ENCODE results near the gene C6orf132. TPM values are rescaled to one million over a fixed set of nuclear protein-coding genes. Genes with fewer than 3 reads are reported as not detected.

C6orf132 gene
- total RNA-seq, 1 experiment from 2014 or later, result 48.4 TPM

DNA sequence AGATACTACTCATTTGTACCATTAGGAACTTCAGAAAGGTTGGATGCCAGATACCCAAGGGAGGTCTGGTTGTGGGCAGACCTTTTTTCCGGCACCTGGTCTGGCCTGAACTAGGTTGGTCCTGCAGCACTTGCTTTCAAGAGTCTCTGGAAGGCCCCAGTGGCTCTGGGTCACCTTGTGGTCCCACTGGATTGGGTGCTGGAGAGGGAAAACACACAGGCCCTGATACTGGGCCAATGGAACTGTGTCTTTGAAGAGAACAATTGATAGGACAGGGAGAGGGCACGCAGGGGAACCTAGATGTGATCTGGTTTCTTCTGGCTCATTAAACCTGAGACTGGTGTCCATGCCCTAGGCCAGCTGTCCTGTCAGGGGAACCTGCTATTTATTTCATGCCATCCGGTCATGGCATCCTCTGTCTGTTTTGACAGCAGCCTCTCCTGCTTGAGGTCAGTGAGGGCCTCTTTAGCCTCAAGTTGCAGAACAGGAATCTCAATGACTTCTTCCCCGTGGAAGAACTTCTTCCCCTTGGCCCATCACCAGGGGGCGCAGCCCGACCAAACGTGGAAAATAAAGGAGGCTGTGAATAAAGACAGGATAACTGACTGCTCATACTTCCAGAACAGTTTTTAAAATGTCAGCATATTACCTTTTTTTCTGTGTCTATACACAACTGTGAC lies 67.1 kb downstream of the C6orf132 start:
- no peak overlapping the region for H3K4me2 ChIP-seq (ENCODE audit: insufficient read depth, insufficient read length, low read length)
- H3K27ac ChIP-seq (ENCODE audit: insufficient read length, low read depth, low read length), result no peak overlapping the region
- H3K14ac ChIP-seq (ENCODE audit: insufficient read depth, low read length), result no peak overlapping the region
- no peak overlapping the region for H2BK15ac ChIP-seq (ENCODE audit: low read depth, low read length)
- H3K56ac ChIP-seq (ENCODE audit: insufficient read length, low read depth, low read length), result no peak overlapping the region
- H3T11ph ChIP-seq (ENCODE audit: low read length), result no peak overlapping the region
- WGBS (ENCODE audit: extremely low coverage, insufficient read length, low lambda C conversion rate), result no CpG with 5 or more reads among the region's 7 CpGs
- Mint-ChIP-seq H3K9me3 (no peaks in the 10 kb centered on the region), H3K27me3 (ENCODE audit: low read depth) (no peaks in the 10 kb centered on the region), H3K27ac (no peak overlapping the region; a peak in 1 of 7 replicates), H3K36me3 (ENCODE audit: insufficient read depth in 1 of 3, low read depth in 3 of 3) (peaks cover 24 to 64% (median 62%) of the 10 kb centered on the region in 3 experiments), H3K4me1 (no peaks in the 10 kb centered on the region), H3K4me3 (no peak overlapping the region)
- H4K5ac ChIP-seq (ENCODE audit: insufficient read length, low read depth, low read length), result no peak overlapping the region
- H3K9ac ChIP-seq (ENCODE audit: extremely low read depth, insufficient read length, low read length), result no peak overlapping the region
- no peak overlapping the region for H2AFZ ChIP-seq (ENCODE audit: low read length)
- H3K23ac ChIP-seq (ENCODE audit: insufficient read length, low read depth, low read length), result no peak overlapping the region
- H2BK120ac ChIP-seq (ENCODE audit: low read depth, low read length, poor library complexity, severe bottlenecking), result no peak overlapping the region
- no peak overlapping the region for H4K91ac ChIP-seq (ENCODE audit: insufficient read length, low read depth, low read length)
- H3K79me1 ChIP-seq (ENCODE audit: insufficient read depth, low read depth, low read length, poor library complexity, severe bottlenecking), result no peaks in the 10 kb centered on the region
- peak; percentile 71 for DNase-seq
- H4K20me1 ChIP-seq (ENCODE audit: control insufficient read depth, insufficient read depth, insufficient read length), result no peaks in the 10 kb centered on the region
- H3K23me2 ChIP-seq (ENCODE audit: insufficient read length, low read depth, low read length, poor library complexity, severe bottlenecking), result no peaks in the 10 kb centered on the region
- H2BK12ac ChIP-seq (ENCODE audit: insufficient read length, low read depth, low read length), result no peak overlapping the region
- H2BK5ac ChIP-seq (ENCODE audit: insufficient read length, low read length), result no peak overlapping the region
- no peak overlapping the region for H2AK5ac ChIP-seq (ENCODE audit: insufficient read length, low read length)
- H3K4me1 ChIP-seq (ENCODE audit: insufficient read depth, low read length), result no peaks in the 10 kb centered on the region
- H3K18ac ChIP-seq (ENCODE audit: insufficient read length, low read depth, low read length), result no peak overlapping the region
- no peak overlapping the region for H3K4ac ChIP-seq (ENCODE audit: low read depth, low read length)
- no peak overlapping the region for H2BK20ac ChIP-seq (ENCODE audit: low read depth, low read length, poor library complexity, severe bottlenecking)
- no peaks in the 10 kb centered on the region for H3K79me2 ChIP-seq (ENCODE audit: insufficient read depth, low read length)
- no peak overlapping the region for H4K8ac ChIP-seq (replicated peaks; ENCODE audit: insufficient read length, low read depth, low read length)
- no peaks in the 10 kb centered on the region for H3K9me3 ChIP-seq (ENCODE audit: control insufficient read depth, low read depth, low read length)
- TF ChIP-seq, protein P1, sequence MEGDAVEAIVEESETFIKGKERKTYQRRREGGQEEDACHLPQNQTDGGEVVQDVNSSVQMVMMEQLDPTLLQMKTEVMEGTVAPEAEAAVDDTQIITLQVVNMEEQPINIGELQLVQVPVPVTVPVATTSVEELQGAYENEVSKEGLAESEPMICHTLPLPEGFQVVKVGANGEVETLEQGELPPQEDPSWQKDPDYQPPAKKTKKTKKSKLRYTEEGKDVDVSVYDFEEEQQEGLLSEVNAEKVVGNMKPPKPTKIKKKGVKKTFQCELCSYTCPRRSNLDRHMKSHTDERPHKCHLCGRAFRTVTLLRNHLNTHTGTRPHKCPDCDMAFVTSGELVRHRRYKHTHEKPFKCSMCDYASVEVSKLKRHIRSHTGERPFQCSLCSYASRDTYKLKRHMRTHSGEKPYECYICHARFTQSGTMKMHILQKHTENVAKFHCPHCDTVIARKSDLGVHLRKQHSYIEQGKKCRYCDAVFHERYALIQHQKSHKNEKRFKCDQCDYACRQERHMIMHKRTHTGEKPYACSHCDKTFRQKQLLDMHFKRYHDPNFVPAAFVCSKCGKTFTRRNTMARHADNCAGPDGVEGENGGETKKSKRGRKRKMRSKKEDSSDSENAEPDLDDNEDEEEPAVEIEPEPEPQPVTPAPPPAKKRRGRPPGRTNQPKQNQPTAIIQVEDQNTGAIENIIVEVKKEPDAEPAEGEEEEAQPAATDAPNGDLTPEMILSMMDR (conservative IDR thresholded peaks at IDR 0.05), result peak; percentile 94
- H3K27me3 ChIP-seq (ENCODE audit: insufficient read depth, low read length), result no peaks in the 10 kb centered on the region
